Transverse colon (tissue), 4 donors: ENCODE results near the gene IQGAP1. TPM values are rescaled to one million over a fixed set of nuclear protein-coding genes. Genes with fewer than 3 reads are reported as not detected.

Experiments
- DNase-seq: peaks from one replicate; pipeline ENCODE4 v3.0.0-alpha.2; 2019
- H3K27ac ChIP-seq, 4 donors: fragments of 200-600 bp; sonication (generic); 2 replicates each; pipeline ENCODE4 v1.5.1; 2016 to 2018; ENCODE audit warnings: inconsistent platforms in 4 of 4
- H3K27me3 ChIP-seq: fragments of 200-600 bp; sonication (generic); 2 replicates; pipeline ENCODE4 v1.5.1; 2017; ENCODE audit warnings: inconsistent platforms
- H3K36me3 ChIP-seq, 4 donors: fragments of 200-600 bp; sonication (generic); 2 replicates each; pipeline ENCODE4 v1.5.1; 2017 to 2019; ENCODE audit warnings: inconsistent platforms in 4 of 4
- H3K4me1 ChIP-seq, 4 donors: fragments of 200-600 bp; sonication (generic); 2 replicates each; pipeline ENCODE4 v1.5.1; 2017 to 2020; ENCODE audit warnings: inconsistent platforms in 4 of 4
- H3K4me3 ChIP-seq, 4 donors: fragments of 200-600 bp; sonication (generic); 1 replicate in 1 of 4; 2 replicates in 3 of 4; pipeline versions ENCODE4 v1.5.1 to v1.6.1; 2017 to 2019; ENCODE audit warnings: inconsistent platforms in 4 of 4
- H3K9me3 ChIP-seq, 2 donors: fragments of 200-600 bp; sonication (generic); 2 replicates each; pipeline ENCODE4 v1.5.1; 2017 to 2019; ENCODE audit warnings: inconsistent platforms in 2 of 2
- EP300 ChIP-seq: sonication (generic); formaldehyde crosslinking; IDR thresholded peaks from one replicate; pipeline ENCODE4 v1.6.1; 2017; ENCODE audit warnings: antibody characterized with exemption, low read depth
- POLR2A ChIP-seq: fragments of 450-650 bp; IDR thresholded peaks from one replicate; pipeline ENCODE4 v1.6.1; 2016; ENCODE audit warnings: antibody characterized with exemption, mild to moderate bottlenecking, moderate library complexity
- POLR2AphosphoS5 ChIP-seq, 3 donors: sonication (generic); formaldehyde crosslinking; IDR thresholded peaks; one replicate each; pipeline ENCODE4 v1.6.1; 2016; ENCODE audit warnings: antibody characterized with exemption in 3 of 3
- WGBS, 2 donors: methylation state at CpG; one replicate each; pipeline ENCODE4 v1.1.5; 2018; ENCODE audit warnings: low coverage in 1 of 2; 5-methylcytosine and 5-hydroxymethylcytosine counted together
- in situ Hi-C, 4 donors: fragments of 200-750 bp; cut with MboI; loops; one replicate each; pipeline versions ENCODE4 v1.15.0 to v1.15.1; 2017; ENCODE audit warnings: low sequenced_read_pairs in 3 of 4, low pct_ligation_motif_present in 1 of 4, low pct_unique_long_range_greater_than_20kb in 1 of 4
- intact Hi-C: fragments of 100-400 bp; cut with DNase I; formaldehyde crosslinking; loops from one replicate; pipeline ENCODE4 v1.15.1; 2023; ENCODE audit warnings: low total_unique reads
- total RNA-seq, 4 donors: library from RNA; depleted of rRNA; stranded (reverse); fragments of >200 nt; gene quantifications; one replicate each; pipeline ENCODE4 v1.1.0, GENCODE V29; 2016
- TF ChIP-seq, protein P1 (sequence below), 5 experiments: fragments of 200-600 bp in 3 of 5; fragments of 450-650 bp in 2 of 5; sonication (generic) in 3 of 5; IDR thresholded peaks; 1 replicate in 2 of 5; 2 replicates in 3 of 5; pipeline ENCODE4 v1.5.1; 2016 to 2017; ENCODE audit warnings: antibody characterized with exemption in 5 of 5, inconsistent platforms in 3 of 5, mild to moderate bottlenecking in 2 of 5, moderate library complexity in 1 of 5

Gene IQGAP1
- total RNA-seq, 4 donors from 2014 or later, result 82.8 to 354 (median 282) TPM

- peak overlapping the region; percentile 82 to 93 (median 86) for H3K27ac ChIP-seq
- no peaks in the 10 kb centered on the region for H3K36me3 ChIP-seq
- H3K27me3 ChIP-seq, result no peaks in the 10 kb centered on the region
- peaks cover 37 to 98% (median 73%) of the 10 kb centered on the region in 4 donors for H3K4me1 ChIP-seq
- 33 to 46% methylated on average over 2 to 3 of the region's 3 CpGs for WGBS, 2 donors
- intact Hi-C loops, result no loop called here
- TF ChIP-seq POLR2AphosphoS5 (IDR thresholded peaks at IDR 0.05) (no peak), POLR2A (no peak), EP300 (no peak)
- TF ChIP-seq, protein P1, sequence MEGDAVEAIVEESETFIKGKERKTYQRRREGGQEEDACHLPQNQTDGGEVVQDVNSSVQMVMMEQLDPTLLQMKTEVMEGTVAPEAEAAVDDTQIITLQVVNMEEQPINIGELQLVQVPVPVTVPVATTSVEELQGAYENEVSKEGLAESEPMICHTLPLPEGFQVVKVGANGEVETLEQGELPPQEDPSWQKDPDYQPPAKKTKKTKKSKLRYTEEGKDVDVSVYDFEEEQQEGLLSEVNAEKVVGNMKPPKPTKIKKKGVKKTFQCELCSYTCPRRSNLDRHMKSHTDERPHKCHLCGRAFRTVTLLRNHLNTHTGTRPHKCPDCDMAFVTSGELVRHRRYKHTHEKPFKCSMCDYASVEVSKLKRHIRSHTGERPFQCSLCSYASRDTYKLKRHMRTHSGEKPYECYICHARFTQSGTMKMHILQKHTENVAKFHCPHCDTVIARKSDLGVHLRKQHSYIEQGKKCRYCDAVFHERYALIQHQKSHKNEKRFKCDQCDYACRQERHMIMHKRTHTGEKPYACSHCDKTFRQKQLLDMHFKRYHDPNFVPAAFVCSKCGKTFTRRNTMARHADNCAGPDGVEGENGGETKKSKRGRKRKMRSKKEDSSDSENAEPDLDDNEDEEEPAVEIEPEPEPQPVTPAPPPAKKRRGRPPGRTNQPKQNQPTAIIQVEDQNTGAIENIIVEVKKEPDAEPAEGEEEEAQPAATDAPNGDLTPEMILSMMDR (IDR thresholded peaks at IDR 0.05), result no peak
- no peak overlapping the region for H3K4me3 ChIP-seq
- H3K9me3 ChIP-seq, result no peaks in the 10 kb centered on the region
- no peak for DNase-seq
- in situ Hi-C loops, result no loop called here
Observed at GRCh38 chr15:90402767-90403166, 14.7 kb downstream of the IQGAP1 start.

DNA sequence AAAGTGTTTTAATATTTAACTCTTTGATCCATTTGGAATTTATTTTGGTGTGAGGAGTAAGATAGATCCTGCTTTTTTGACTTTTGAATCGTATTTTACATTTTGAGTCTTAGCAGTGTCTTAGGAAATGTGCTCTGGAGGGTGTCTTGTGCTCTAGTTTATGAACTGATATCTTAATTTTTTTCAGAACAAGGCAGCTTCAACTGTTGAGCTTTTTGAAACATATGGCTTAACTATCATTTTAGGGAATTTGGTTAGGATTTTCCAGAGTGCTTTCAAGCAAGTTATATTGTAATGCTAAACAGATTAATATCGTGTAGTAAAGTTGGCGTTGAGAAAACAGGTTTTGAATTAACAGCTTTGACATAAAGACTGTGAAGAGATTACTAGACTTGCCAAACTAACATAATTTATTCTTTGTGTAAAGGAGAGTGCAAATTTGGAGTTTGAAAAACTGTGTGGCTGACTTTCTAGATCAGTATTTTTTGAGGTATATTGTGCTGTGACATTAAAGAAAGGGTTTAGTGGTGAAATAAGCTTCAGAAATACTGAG, 17.1 kb downstream of the IQGAP1 start:
- Histone ChIP-seq H3K27ac (peak overlapping the region; percentile 20 to 93 (median 80)), H3K4me3 (no peak overlapping the region), H3K27me3 (no peaks in the 10 kb centered on the region), H3K36me3 (no peaks in the 10 kb centered on the region), H3K4me1 (peaks cover 40 to 86% (median 69%) of the 10 kb centered on the region in 4 donors), H3K9me3 (no peaks in the 10 kb centered on the region)
- TF ChIP-seq EP300 (no peak), POLR2AphosphoS5 (IDR thresholded peaks at IDR 0.05) (no peak)
- TF ChIP-seq, protein P1 (IDR thresholded peaks at IDR 0.05), result no peak
- intact Hi-C loops (no loop called here), in situ Hi-C loops (no loop called here)
- DNase-seq, result no peak
- 31 to 32% methylated on average over 3 of the region's 3 CpGs for WGBS, 2 donors

DNA sequence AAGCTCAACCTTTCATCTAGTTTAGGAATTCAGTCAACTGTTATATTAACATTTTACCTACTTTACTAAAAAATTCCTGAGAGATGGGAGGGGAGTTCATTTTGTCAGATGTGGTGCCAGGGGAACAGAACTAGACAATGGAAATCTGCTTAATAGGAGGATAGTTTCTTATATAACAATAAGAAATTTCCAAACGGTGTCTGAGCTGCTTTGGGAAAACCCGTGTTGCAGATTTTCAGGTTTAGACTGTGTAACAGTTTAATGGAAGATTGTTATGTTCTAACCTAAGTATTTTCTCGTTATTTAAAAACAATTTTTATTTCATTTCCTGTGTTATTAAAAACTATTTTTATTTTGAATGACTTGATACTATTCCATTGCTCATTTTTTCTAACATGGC, 19.3 kb downstream of the IQGAP1 start:
- TF ChIP-seq, protein P1 (IDR thresholded peaks at IDR 0.05), result no peak
- TF ChIP-seq POLR2A (no peak), POLR2AphosphoS5 (IDR thresholded peaks at IDR 0.05) (no peak), EP300 (no peak)
- peaks cover 28 to 81% (median 58%) of the 10 kb centered on the region in 4 donors for H3K4me1 ChIP-seq
- in situ Hi-C loops (no loop called here), intact Hi-C loops (no loop called here)
- no peaks in the 10 kb centered on the region for H3K27me3 ChIP-seq
- 24 to 33% methylated on average over 3 of the region's 3 CpGs for WGBS, 2 donors
- H3K4me3 ChIP-seq, result no peak overlapping the region
- H3K27ac ChIP-seq, result peak overlapping the region; percentile 71 to 93 (median 80)
- H3K36me3 ChIP-seq, result no peaks in the 10 kb centered on the region
- H3K9me3 ChIP-seq, result no peaks in the 10 kb centered on the region
- no peak for DNase-seq

DNA sequence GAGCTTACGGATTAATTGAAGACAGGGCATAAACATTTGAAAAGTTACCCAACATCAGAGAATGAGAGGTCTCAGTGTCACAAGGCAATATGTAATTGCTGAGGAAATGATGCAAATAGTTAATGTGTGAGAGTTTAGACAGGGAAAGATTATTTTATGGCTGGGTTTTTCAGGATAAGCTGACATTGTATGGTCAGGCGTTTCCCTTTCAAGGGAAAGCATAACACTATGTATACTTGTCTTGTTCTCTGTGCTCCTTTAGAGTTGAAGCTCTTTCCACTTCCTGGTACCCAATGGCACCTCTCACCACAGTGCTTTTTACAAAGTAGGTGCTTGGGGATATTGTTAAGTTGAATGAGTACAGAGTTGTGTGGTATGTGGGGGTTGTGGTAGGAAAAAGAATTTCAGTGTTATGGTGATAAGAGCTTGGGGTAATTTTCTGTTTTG, 19.9 kb downstream of the IQGAP1 start:
- peaks cover 28 to 81% (median 58%) of the 10 kb centered on the region in 4 donors for H3K4me1 ChIP-seq
- intact Hi-C loops (no loop called here), in situ Hi-C loops (no loop called here)
- H3K27ac ChIP-seq, result peak overlapping the region; percentile 71 to 93 (median 80)
- no peaks in the 10 kb centered on the region for H3K9me3 ChIP-seq
- H3K27me3 ChIP-seq, result no peaks in the 10 kb centered on the region
- no peak for DNase-seq
- H3K36me3 ChIP-seq, result no peaks in the 10 kb centered on the region
- TF ChIP-seq POLR2AphosphoS5 (IDR thresholded peaks at IDR 0.05) (peak in 1 of 3 donors; percentile 50), POLR2A (no peak)
- TF ChIP-seq, protein P1 (IDR thresholded peaks at IDR 0.05), result no peak
- H3K4me3 ChIP-seq, result no peak overlapping the region
- WGBS, 2 donors, result 0 to 37% methylated on average over 1 to 2 of the region's 2 CpGs
